ENCODE data around the gene ARGLU1.

DNA sequence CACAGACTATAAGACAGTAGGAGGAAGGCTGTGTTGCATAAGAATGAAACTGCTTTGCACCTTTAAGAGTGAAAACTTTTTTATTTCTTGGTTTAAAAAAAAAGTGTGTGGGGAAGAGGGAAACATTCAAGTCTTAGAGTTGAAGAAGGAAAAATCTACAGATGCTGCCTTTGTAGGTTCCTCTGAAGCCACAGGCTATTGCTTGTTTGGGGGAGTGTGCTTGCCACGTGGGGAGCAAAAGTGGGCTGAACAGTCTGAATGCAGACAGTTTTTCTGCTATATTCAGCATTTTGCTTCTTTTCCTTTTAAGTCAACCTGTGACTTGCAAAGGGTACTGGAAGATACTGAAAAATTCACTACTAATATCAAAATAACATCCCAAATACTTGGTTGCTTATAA is 69.4 kb downstream of the ARGLU1 start:
- TF ChIP-seq GATA2 (IDR thresholded peaks at IDR 0.05; ENCODE audit: low read depth, low read length) = no peak
- TF ChIP-seq GATA3 (IDR thresholded peaks at IDR 0.05; ENCODE audit: low read depth, low read length) = no peak

All from SH-SY5Y (cell line).